Right atrium auricular region (tissue), 2 donors: Measurements from ENCODE around the gene ATP13A2. TPM values are rescaled to one million over a fixed set of nuclear protein-coding genes. Genes with fewer than 3 reads are reported as not detected.

Experiments
- DNase-seq: peaks from one replicate; pipeline ENCODE4 v3.0.0-alpha.2; 2019; ENCODE audit warnings: low spot score
- H3K27ac ChIP-seq, 2 donors: fragments of 200-600 bp; sonication (generic); 1 replicate in 1 of 2; 2 replicates in 1 of 2; pipeline ENCODE4 v1.5.1; 2016 to 2019
- H3K27me3 ChIP-seq, 2 donors: fragments of 200-600 bp; sonication (generic); one replicate each; pipeline versions ENCODE4 v1.5.1 to v1.6.0; 2017 to 2019
- H3K36me3 ChIP-seq: fragments of 200-600 bp; sonication (generic); one replicate; pipeline ENCODE4 v1.5.1; 2016
- H3K4me1 ChIP-seq, 2 donors: fragments of 200-600 bp; sonication (generic); one replicate each; pipeline versions ENCODE4 v1.5.1 to v1.6.0; 2017 to 2019
- H3K4me3 ChIP-seq, 2 donors: fragments of 200-600 bp; sonication (generic); 1 replicate in 1 of 2; 2 replicates in 1 of 2; pipeline ENCODE4 v1.5.1; 2017 to 2019; ENCODE audit warnings: mild to moderate bottlenecking in 1 of 2, moderate library complexity in 1 of 2
- H3K9me3 ChIP-seq, 2 donors: fragments of 200-600 bp; sonication (generic); one replicate each; pipeline ENCODE4 v1.5.1; 2019
- CTCF ChIP-seq, 2 donors: fragments of 200-600 bp; sonication (generic); IDR thresholded peaks; one replicate each; pipeline ENCODE4 v1.5.1; 2019; ENCODE audit warnings: antibody characterized with exemption in 2 of 2
- total RNA-seq, 2 donors: library from RNA; depleted of rRNA; stranded (reverse); fragments of >200 nt; gene quantifications; one replicate each; pipeline ENCODE4 v1.1.0, GENCODE V29; 2016

Gene ATP13A2
- total RNA-seq, 2 donors from 2014 or later = 13.6 to 24.2 TPM

- H3K4me1 ChIP-seq = peaks cover 0 to 32% of the 10 kb centered on the region in 2 donors
- H3K27ac ChIP-seq = no peak overlapping the region
- DNase-seq = no peak
- H3K27me3 ChIP-seq = no peaks in the 10 kb centered on the region
- no peaks in the 10 kb centered on the region for H3K9me3 ChIP-seq
- H3K4me3 ChIP-seq = no peak overlapping the region
- H3K36me3 ChIP-seq = peaks cover 30% of the 10 kb centered on the region
- TF ChIP-seq CTCF (IDR thresholded peaks at IDR 0.05) = no peak
Measured at GRCh38 chr1:17047924-17048323, 36.2 kb upstream of the ATP13A2 start.

GRCh38 chr1:17046334-17046657 is 34.6 kb upstream of the ATP13A2 start:
- Histone ChIP-seq H3K9me3 (no peaks in the 10 kb centered on the region), H3K4me3 (no peak overlapping the region), H3K27me3 (no peaks in the 10 kb centered on the region), H3K36me3 (peaks cover 43% of the 10 kb centered on the region), H3K4me1 (peaks cover 0 to 19% of the 10 kb centered on the region in 2 donors), H3K27ac (no peak overlapping the region)
- peak in 1 of 2 donors; percentile 9 for TF ChIP-seq CTCF (IDR thresholded peaks at IDR 0.05)
- no peak for DNase-seq

GRCh38 chr1:17045634-17046333 is 34.1 kb upstream of the ATP13A2 start:
- Histone ChIP-seq H3K27ac (peak overlapping the region in 1 of 2 donors; percentile 35), H3K27me3 (no peaks in the 10 kb centered on the region), H3K4me1 (peaks cover 0 to 14% of the 10 kb centered on the region in 2 donors), H3K4me3 (peak overlapping the region; percentile 8 to 11), H3K36me3 (peaks cover 48% of the 10 kb centered on the region), H3K9me3 (no peaks in the 10 kb centered on the region)
- no peak for DNase-seq
- peak; percentile 57 to 83 for TF ChIP-seq CTCF (IDR thresholded peaks at IDR 0.05)

- no peaks in the 10 kb centered on the region for H3K9me3 ChIP-seq
- peaks cover 0 to 14% of the 10 kb centered on the region in 2 donors for H3K4me1 ChIP-seq
- H3K4me3 ChIP-seq = no peak overlapping the region
- no peak for DNase-seq
- H3K27ac ChIP-seq = no peak overlapping the region
- H3K27me3 ChIP-seq = no peaks in the 10 kb centered on the region
- H3K36me3 ChIP-seq = peaks cover 49% of the 10 kb centered on the region
- no peak for TF ChIP-seq CTCF (IDR thresholded peaks at IDR 0.05)
Measured at GRCh38 chr1:17045150-17045549, 33.4 kb upstream of the ATP13A2 start.

GRCh38 chr1:17043676-17044075 is 31.9 kb upstream of the ATP13A2 start:
- Histone ChIP-seq H3K27me3 (no peaks in the 10 kb centered on the region), H3K4me3 (no peak overlapping the region), H3K9me3 (no peaks in the 10 kb centered on the region), H3K4me1 (peaks cover 0 to 14% of the 10 kb centered on the region in 2 donors), H3K27ac (no peak overlapping the region), H3K36me3 (peaks cover 59% of the 10 kb centered on the region)
- DNase-seq = no peak
- TF ChIP-seq CTCF (IDR thresholded peaks at IDR 0.05) = no peak

GRCh38 chr1:17040135-17040534 is 28.4 kb upstream of the ATP13A2 start:
- H3K9me3 ChIP-seq = no peaks in the 10 kb centered on the region
- no peaks in the 10 kb centered on the region for H3K27me3 ChIP-seq
- H3K4me1 ChIP-seq = peaks cover 0 to 5% of the 10 kb centered on the region in 2 donors
- H3K27ac ChIP-seq = no peak overlapping the region
- TF ChIP-seq CTCF (IDR thresholded peaks at IDR 0.05) = no peak
- no peak overlapping the region for H3K4me3 ChIP-seq
- peaks cover 83% of the 10 kb centered on the region for H3K36me3 ChIP-seq
- DNase-seq = no peak
